ENCODE measurements around the gene IL3RA.

IL3RA gene

GRCh38 chrX:1385253-1386223 is 49.0 kb downstream of the IL3RA start:
- peak; percentile 3 for DNase-seq (ENCODE audit: low spot score)

DNA sequence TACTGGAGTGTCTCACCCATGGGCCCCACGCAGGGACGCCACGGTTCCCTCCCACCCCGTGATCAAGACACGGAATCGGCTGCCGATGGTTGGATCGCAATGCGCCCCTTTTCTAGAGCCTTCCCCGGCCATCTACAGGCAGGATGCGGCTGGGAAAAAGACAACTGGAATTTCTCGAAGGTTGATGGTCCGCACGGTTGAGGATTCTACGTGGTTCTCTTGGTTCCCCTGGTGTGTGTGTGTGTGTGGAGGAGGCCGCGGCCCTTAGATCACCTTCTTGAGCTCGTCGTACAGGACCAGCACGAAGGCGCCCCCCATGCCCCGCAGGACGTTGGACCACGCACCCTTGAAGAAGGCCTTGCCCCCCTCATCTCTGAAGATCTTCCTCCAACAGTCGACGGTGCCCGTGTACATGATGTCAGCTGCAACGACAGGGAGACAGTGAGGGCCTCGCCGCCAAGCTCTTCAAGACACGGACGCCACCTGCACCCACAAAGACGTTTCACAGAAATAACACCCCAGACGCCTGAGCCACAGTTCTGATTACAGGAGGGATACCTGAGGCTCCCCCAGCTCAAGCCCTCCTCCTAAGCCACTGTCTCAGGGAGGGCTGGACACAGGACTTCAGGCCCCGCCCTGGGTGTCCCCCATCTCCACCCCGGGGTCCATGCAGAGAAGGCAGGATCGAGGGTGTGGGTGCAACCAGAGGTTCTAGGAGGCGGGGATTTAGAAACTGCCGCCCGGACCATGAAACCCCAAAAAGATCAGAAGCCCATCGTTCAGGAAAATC is 49.9 kb downstream of the IL3RA start:
- DNase-seq (ENCODE audit: low spot score) = no peak

GRCh38 chrX:1387141-1387776 is 50.7 kb downstream of the IL3RA start:
- no peak for DNase-seq (ENCODE audit: low spot score)

- no peak for DNase-seq (ENCODE audit: low spot score)
Observed at GRCh38 chrX:1388651-1389050, 52.1 kb downstream of the IL3RA start.

GRCh38 chrX:1389181-1389992 is 52.8 kb downstream of the IL3RA start:
- DNase-seq (ENCODE audit: low spot score) = no peak

DNA sequence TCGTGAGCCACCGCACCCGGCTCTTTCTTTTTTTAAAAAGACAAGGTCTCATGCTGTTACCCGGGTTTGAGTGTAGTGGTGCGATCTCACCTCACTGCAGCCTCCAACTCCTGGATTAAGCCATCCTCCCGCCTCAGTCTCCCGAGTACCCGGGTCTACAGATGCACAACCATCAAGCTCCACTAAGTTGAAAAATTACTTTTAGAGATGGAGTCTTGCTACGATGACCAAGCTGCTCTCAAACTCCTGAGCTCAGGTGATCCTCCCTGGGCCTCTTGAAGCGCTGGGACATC is 53.4 kb downstream of the IL3RA start:
- DNase-seq (ENCODE audit: low spot score) = no peak

GRCh38 chrX:1390621-1391369 is 54.2 kb downstream of the IL3RA start:
- DNase-seq (ENCODE audit: low spot score) = no peak

GRCh38 chrX:1391370-1391706 is 54.8 kb downstream of the IL3RA start:
- peak; percentile 98 for DNase-seq (ENCODE audit: low spot score)

DNA sequence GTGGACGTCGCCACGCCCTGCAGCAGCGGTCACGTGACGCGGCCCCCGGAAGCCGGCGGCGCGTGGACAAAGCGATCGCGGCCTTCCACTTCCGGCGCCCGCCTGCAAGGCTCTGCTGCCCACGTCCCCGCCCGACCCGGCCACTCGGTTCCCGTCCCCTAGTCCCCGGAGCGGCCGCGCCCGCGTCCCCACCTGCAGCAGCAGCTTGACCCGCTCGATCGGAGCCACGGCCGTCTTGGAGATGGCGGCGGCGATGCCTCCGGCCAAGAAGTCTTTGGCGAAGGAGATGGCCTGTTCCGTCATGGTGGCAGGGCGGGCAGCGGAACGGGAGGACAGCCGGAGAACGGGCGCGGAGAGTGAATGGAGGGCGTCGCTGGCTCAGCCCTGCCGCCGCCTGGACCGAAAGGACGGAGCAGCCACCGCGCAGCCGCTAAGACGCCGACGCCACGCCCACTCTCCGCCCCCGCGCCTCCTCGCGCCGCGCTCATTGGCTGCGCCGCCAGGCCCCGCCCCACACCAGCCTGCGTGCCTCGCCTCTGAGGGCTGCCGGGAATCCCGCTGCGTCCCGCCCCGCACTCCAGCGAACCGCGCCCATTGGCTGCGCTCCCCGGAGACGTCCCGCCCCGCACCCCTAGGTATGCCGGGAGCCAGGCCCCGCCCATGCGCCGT is 55.3 kb downstream of the IL3RA start, which contains the start of gene SLC25A6:
Gene SLC25A6 (minus strand): TSS at position 407 of the 669 bp plus-strand sequence. CDS start 104 bp downstream, at position 303.
- peak; percentile 98 for DNase-seq (ENCODE audit: low spot score)

DNA sequence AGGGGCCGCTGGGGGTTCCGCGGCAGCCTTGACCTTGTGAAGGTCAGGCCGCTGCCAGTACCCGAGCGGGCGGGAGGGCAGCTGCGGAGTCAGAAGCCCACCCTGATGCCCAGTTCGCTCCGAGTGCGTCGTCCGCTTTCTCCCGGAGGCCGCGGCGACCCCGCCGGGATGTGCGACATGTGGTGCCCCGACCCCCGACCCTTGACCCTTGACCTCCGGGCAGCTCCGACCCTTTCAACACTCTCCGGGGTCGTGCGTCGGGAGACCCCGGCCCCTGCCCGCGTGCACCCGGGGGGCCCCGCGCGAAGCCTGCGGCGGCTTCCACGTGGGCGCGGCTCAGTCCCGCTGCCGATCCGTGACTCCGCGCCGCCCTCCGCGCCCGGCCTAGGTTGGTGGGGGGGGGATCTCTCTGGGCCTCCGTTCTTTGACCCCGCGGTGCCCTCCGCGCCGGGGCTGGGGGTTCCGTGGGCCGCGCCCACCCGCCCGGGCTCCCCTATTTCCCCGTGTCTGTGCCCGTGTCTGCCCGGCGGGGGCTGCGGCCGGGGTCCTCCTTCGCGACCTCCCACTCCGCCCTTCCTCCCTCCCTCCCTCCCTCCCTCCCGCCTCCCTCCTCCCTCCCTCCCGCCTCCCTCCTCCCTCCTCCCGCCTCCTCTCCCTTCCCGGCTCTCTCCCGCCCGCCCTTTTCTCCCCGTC is 55.9 kb downstream of the IL3RA start:
- DNase-seq (ENCODE audit: low spot score) = peak; percentile 70

GRCh38 chrX:1393871-1394615 is 57.5 kb downstream of the IL3RA start:
- peak; percentile 0 for DNase-seq (ENCODE audit: low spot score)

DNA sequence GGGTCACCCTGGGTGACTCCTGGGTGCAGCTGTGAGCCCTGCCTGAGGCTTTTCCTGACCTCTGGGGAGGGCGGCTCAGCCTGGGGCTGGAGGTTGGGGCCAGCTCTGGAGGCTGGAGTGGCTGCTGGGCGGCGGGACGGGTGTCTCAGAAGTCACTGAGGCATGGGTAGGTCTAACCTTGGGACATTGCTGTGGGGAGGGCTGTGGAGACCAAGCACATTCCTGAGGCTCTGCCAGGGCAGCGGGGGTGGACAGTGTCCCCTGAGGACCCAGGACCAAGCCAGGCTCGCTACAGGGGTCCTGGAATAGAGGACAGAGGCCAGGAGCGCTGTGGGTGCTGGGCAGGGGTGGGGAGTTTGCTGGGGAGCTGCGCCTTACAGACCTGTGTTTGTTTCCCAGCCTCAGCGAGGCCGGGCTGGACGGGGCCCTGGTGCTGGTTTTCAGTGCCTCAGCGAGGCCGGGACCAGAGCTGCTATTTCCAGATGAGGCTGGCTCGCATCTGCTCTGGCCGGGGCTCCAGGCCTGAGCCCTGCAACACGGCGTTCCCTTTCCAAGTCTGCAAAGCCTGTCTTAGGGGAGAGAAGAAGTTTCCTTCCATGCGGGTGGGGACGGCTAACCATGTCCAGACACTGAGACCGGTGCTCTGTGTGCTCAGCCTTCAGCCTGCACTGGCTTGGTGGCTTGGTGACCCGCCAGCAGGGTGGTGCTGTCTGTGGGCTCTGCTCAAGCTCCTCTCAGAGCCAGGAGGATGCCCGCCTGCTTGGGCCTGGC is 58.3 kb downstream of the IL3RA start:
- peak; percentile 55 for DNase-seq (ENCODE audit: low spot score)

GRCh38 chrX:1395646-1396216 is 59.1 kb downstream of the IL3RA start:
- DNase-seq (ENCODE audit: low spot score) = no peak

- DNase-seq (ENCODE audit: low spot score) = no peak
Observed at GRCh38 chrX:1397001-1397400, 60.4 kb downstream of the IL3RA start.

GRCh38 chrX:1397441-1398270 is 61.1 kb downstream of the IL3RA start:
- no peak for DNase-seq (ENCODE audit: low spot score)

DNA sequence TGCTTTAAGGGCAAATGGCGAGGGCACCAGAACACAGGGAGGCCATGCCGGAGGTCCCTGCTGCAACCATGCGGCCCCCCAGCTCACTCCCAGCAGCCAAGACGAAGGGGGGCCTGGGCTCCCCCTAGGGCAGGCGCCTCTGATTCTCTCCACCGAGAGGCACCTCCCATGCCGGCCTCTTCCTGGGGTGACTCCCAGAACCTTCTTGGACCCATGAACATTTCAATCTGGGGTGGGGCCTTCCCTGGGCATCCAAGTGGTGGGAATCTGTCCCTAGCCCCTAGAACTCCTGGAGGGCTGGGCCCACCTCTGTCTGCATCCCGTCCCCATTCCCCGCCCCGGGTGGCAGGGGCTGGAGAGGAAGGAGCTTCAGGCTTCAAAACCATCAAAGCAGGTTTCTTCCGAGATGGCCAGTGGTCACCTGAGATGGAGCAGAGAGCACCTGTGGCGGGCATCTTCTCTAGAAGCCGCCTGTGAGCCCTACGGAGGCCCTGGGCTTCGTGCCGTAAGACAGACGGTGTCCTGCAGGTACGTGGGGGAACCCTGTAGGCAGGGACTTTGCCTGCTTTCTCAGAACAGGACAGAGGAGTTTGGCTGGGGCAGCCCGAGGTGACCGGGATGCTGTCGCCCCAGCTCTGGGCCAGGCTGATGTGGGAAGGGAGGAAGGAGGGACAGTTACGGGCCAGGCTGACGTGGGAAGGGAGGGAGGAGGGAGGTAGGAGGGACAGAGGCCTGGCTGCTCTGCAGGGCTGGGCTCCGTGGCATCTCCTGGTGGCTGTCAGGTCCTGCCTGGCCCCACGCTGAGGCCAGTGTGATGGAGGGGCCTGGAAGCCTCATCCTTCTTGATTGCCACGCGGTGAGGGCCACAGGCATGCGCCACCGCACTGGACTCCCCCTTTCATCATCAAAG is 62.1 kb downstream of the IL3RA start:
- no peak for DNase-seq (ENCODE audit: low spot score)

All from AG20443 (cell line).